ENCODE measurements around the gene LARP1B.

GRCh38 chr4:128141866-128142265 lies 80.8 kb downstream of the LARP1B start:
- TF ChIP-seq POLR2A (IDR thresholded peaks at IDR 0.05; ENCODE audit: low read length) = no peak
- no peak for TF ChIP-seq GATA1 (IDR thresholded peaks at IDR 0.05; ENCODE audit: low read depth, low read length)

Data from erythroblast (primary cell).